Hepatocyte (in vitro differentiated cells): ENCODE measurements around the gene RPSA. TPM values are rescaled to one million over a fixed set of nuclear protein-coding genes. Genes with fewer than 3 reads are reported as not detected.
"Not testable (repeated sequence)": the region's sequence is repeated elsewhere in the genome, so short reads cannot be mapped to it uniquely, and the experiment has no call there.

Experiments used
- DNase-seq: peaks from one replicate; pipeline ENCODE4 v3.0.0-alpha.2; 2016; ENCODE audit warnings: low spot score
- H2AFZ ChIP-seq: fragments of 200-600 bp; sonication (generic); 2 replicates; pipeline ENCODE4 v1.6.0; 2016; ENCODE audit warnings: antibody characterized with exemption, mild to moderate bottlenecking
- H3K27ac ChIP-seq: fragments of 200-600 bp; sonication (generic); 2 replicates; pipeline ENCODE4 v1.5.1; 2016; ENCODE audit warnings: mild to moderate bottlenecking
- H3K27me3 ChIP-seq: fragments of 200-600 bp; sonication (generic); 2 replicates; pipeline ENCODE4 v1.6.1; 2016
- H3K36me3 ChIP-seq: fragments of 200-600 bp; sonication (generic); replicated peaks from 2 replicates; pipeline ENCODE4 v1.5.1; 2016; ENCODE audit warnings: low read depth; ENCODE audit not compliant: insufficient read depth
- H3K4me1 ChIP-seq: fragments of 200-600 bp; sonication (generic); 2 replicates; pipeline ENCODE4 v1.5.1; 2016; ENCODE audit warnings: mild to moderate bottlenecking, moderate library complexity; ENCODE audit not compliant: insufficient read depth
- H3K4me2 ChIP-seq: fragments of 200-600 bp; sonication (generic); 2 replicates; pipeline ENCODE4 v1.6.0; 2016
- H3K4me3 ChIP-seq: fragments of 200-600 bp; sonication (generic); 2 replicates; pipeline ENCODE4 v1.5.1; 2016; ENCODE audit warnings: mild to moderate bottlenecking
- H3K79me2 ChIP-seq: fragments of 200-600 bp; sonication (generic); 2 replicates; pipeline ENCODE4 v1.6.0; 2017; ENCODE audit warnings: mild to moderate bottlenecking
- H3K9me2 ChIP-seq: fragments of 200-600 bp; sonication (generic); replicated peaks from 2 replicates; pipeline ENCODE4 v1.6.0; 2017; ENCODE audit warnings: mild to moderate bottlenecking; ENCODE audit not compliant: insufficient read depth
- H3K9me3 ChIP-seq: fragments of 200-600 bp; sonication (generic); 2 replicates; pipeline ENCODE4 v1.5.1; 2016; ENCODE audit warnings: low read depth, mild to moderate bottlenecking
- H4K20me1 ChIP-seq: fragments of 200-600 bp; sonication (generic); 2 replicates; pipeline ENCODE4 v1.6.0; 2016; ENCODE audit warnings: mild to moderate bottlenecking; ENCODE audit not compliant: insufficient read depth, poor library complexity, severe bottlenecking
- CTCF ChIP-seq: fragments of 200-600 bp; sonication (generic); IDR thresholded peaks from 2 replicates; pipeline ENCODE4 v1.5.1; 2016; ENCODE audit warnings: antibody characterized with exemption, mild to moderate bottlenecking; ENCODE audit not compliant: poor library complexity
- EZH2 ChIP-seq: fragments of 200-600 bp; sonication (generic); IDR thresholded peaks from 2 replicates; pipeline ENCODE4 v1.6.1; 2016; ENCODE audit warnings: antibody characterized with exemption, mild to moderate bottlenecking, borderline replicate concordance
- EZH2phosphoT487 ChIP-seq: fragments of 200-600 bp; sonication (generic); IDR thresholded peaks from one replicate; pipeline ENCODE4 v1.6.1; 2018; ENCODE audit warnings: antibody characterized with exemption, mild to moderate bottlenecking, low read depth, moderate library complexity; ENCODE audit not compliant: unreplicated experiment, severe bottlenecking
- WGBS: methylation state at CpG from one replicate; pipeline ENCODE4 v1.1.6; 2016; ENCODE audit warnings: low lambda C conversion rate; ENCODE audit errors: missing lambda C conversion rate; 5-methylcytosine and 5-hydroxymethylcytosine counted together
- polyA plus RNA-seq: library from polyadenylated mRNA; unstranded; fragments of >200 nt; fragmentation: Nextera tagmentation; extraction: Ambion mirVana; gene quantifications from 2 replicates; pipeline ENCODE4 v1.2.1, GENCODE V29; 2016
- total RNA-seq: library from RNA; depleted of rRNA; stranded (reverse); fragments of >200 nt; gene quantifications from 2 replicates; pipeline ENCODE4 v1.2.3, GENCODE V29; 2014

Gene RPSA
- total and polyA plus RNA-seq, 2 experiments from 2014 or later = 249 to 961 TPM

- Histone ChIP-seq H3K36me3 (no peaks in the 10 kb centered on the region), H3K4me1 (peaks cover 6% of the 10 kb centered on the region), H3K4me2 (no peak overlapping the region), H3K9me3 (no peaks in the 10 kb centered on the region), H3K4me3 (no peak overlapping the region), H3K27ac (peak overlapping the region; percentile 42), H2AFZ (no peak overlapping the region), H3K79me2 (no peaks in the 10 kb centered on the region), H4K20me1 (no peaks in the 10 kb centered on the region), H3K9me2 (no peaks in the 10 kb centered on the region), H3K27me3 (no peaks in the 10 kb centered on the region)
- no peak for TF ChIP-seq CTCF
- no peak for TF ChIP-seq EZH2phosphoT487
- no peak for TF ChIP-seq EZH2
- 55% methylated on average over 10 of the region's 10 CpGs for WGBS
- no peak for DNase-seq
These were observed 42.1 kb downstream of the RPSA start for GRCh38 chr3:39448506-39449233.

- TF ChIP-seq CTCF = no peak
- TF ChIP-seq EZH2phosphoT487 = no peak
- no peak for TF ChIP-seq EZH2
- Histone ChIP-seq H3K27me3 (no peaks in the 10 kb centered on the region), H3K4me3 (no peak overlapping the region), H3K9me3 (no peaks in the 10 kb centered on the region), H3K4me1 (peaks cover 15% of the 10 kb centered on the region), H4K20me1 (no peaks in the 10 kb centered on the region), H3K9me2 (no peaks in the 10 kb centered on the region), H3K36me3 (no peaks in the 10 kb centered on the region), H3K27ac (no peak overlapping the region), H3K4me2 (no peak overlapping the region), H2AFZ (no peak overlapping the region), H3K79me2 (no peaks in the 10 kb centered on the region)
- 62% methylated on average over 3 of the region's 3 CpGs for WGBS
- DNase-seq = no peak
These were observed 43.3 kb downstream of the RPSA start for GRCh38 chr3:39449796-39450195.

GRCh38 chr3:39453134-39453533, 46.6 kb downstream of the RPSA start:
- Histone ChIP-seq H2AFZ (peak overlapping the region; percentile 72), H3K4me1 (peaks cover 13% of the 10 kb centered on the region), H3K4me2 (peak overlapping the region; percentile 49), H3K27me3 (no peaks in the 10 kb centered on the region), H3K79me2 (no peaks in the 10 kb centered on the region), H3K4me3 (no peak overlapping the region), H3K36me3 (no peaks in the 10 kb centered on the region), H3K9me3 (no peaks in the 10 kb centered on the region), H3K9me2 (no peaks in the 10 kb centered on the region), H3K27ac (peak overlapping the region; percentile 54), H4K20me1 (no peaks in the 10 kb centered on the region)
- WGBS = 54% methylated on average over 1 of the region's 1 CpG
- no peak for TF ChIP-seq CTCF
- TF ChIP-seq EZH2 = no peak
- no peak for TF ChIP-seq EZH2phosphoT487
- no peak for DNase-seq

GRCh38 chr3:39453872-39454271, 47.4 kb downstream of the RPSA start:
- not testable (repeated sequence) for DNase-seq

More at GRCh38 chr3:39453872-39454271, 47.4 kb downstream of the RPSA start:
- WGBS = 95% methylated on average over 7 of the region's 7 CpGs
- not testable (repeated sequence) for H3K9me3 ChIP-seq, H3K4me3 ChIP-seq, H3K27me3 ChIP-seq, H3K4me2 ChIP-seq, H4K20me1 ChIP-seq, H3K36me3 ChIP-seq, H3K79me2 ChIP-seq, H3K9me2 ChIP-seq, H2AFZ ChIP-seq
- peaks cover 10% of the 10 kb centered on the region for H3K4me1 ChIP-seq
- peak overlapping the region; percentile 38 for H3K27ac ChIP-seq
